GM19463 (cell line): ENCODE data around the gene SMC5.
"Not testable (repeated sequence)": the region's sequence is repeated elsewhere in the genome, so short reads cannot be mapped to it uniquely, and the experiment has no call there.

Experiments used
- ATAC-seq: cut with Tn5 transposase; IDR thresholded peaks from one replicate; pipeline ENCODE4 v1.9.1; 2021; ENCODE audit warnings: mild to moderate bottlenecking, moderate library complexity; ENCODE audit not compliant: unreplicated experiment

The SMC5 gene

DNA sequence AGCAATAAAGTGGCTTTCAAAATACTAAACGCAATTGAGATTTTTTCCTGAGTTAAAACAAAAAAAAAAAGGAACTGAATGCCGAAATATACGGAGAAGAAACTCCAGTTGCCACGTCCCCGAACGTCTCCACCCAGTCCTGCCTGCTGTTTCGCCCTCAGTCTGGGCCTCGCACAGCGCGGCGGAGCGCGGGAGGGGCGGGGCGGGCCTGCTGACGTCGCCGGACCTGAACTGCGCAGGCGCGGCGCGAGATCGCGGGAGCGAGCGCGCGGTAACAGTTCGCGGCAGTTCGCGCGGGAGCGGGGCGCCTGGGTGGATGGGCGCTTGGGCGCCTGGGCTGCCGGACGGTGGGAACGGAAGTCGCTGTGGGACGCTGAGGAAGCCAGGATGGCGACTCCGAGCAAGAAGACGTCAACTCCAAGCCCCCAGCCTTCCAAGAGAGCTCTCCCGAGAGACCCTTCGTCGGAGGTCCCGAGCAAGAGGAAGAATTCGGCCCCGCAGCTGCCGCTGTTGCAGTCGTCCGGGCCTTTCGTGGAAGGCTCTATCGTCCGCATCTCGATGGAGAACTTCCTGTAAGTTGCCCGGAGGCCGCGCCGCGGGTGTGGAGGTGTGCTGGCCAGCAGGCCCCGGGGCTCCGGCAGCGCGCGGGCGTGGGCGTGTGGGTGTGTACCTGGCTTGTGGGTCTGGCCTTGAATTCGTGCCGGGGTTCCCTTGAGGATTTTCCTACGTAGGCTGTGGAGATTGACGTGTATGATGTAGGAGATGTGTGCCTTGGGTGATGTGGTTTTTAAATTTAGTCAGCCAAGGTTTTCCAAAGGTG, at the start of gene SMC5:
TSS of gene SMC5 (plus strand) at position 287 of the 820 bp plus-strand sequence. CDS start at position 388, 101 bp downstream.
- ATAC-seq = peak; percentile 72

DNA sequence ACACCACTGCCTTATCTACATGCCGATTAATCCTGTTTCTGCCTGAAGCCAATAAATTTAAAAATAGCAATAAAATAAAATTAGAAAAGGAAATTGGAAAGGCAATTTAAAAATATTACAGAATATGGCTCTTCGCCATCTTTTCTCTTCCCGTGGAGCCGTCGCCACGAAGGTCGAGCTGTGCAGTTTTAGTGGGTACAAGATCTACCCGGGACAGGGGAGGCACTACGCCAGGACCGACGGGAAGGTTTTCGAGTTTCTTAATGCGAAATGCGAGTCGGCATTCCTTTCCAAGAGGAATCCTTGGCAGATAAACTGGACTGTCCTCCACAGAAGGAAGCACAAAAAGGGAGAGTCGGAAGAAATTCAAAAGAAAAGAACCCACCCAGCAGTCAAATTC, 41.7 kb upstream of the SMC5 start:
- ATAC-seq = no peak

DNA sequence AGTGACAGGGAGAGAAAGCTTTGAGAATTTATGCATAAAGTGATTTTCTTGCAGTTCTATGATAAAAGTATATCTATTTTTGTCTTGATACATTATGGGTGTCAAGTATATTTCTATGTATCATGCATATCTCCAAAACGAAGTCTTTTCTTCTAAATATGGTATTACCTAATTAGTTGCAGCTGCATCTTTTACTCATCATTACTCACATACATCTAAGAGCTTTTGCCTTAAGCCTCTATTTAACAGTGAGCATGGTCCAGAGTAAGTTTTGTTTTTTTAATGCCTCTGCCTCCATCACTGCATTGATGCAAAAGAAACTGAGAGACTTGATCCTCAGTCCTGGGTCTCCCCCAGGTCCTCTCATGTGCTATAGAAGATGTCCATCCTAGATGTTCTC, 40.0 kb upstream of the SMC5 start:
- ATAC-seq = no peak

- no peak for ATAC-seq
Measured at GRCh38 chr9:70220216-70220615, 38.6 kb upstream of the SMC5 start.

DNA sequence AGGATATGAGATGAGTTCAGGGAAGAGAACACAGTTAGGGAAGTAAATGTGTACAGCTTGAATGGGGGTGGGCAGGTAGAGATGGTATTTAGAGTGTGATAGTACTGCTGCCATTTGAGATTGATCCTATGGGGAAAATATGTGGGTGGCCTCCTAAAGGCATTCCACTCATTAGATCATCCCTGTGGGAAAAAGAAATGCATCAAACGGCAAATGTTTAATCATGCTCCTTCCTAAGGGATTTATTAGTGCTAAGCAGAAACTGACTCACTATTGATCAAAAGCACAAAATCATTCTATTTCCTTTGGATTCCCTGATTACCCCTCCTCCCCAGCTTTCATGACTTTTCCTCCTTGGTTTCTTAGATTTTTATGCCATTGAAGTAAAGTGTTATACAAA, 36.4 kb upstream of the SMC5 start:
- no peak for ATAC-seq

- ATAC-seq = no peak
Measured at GRCh38 chr9:70228118-70228517, 30.7 kb upstream of the SMC5 start.

- ATAC-seq = no peak
Measured at GRCh38 chr9:70228611-70229010, 30.2 kb upstream of the SMC5 start.

- ATAC-seq = no peak
Measured at GRCh38 chr9:70229026-70229425, 29.8 kb upstream of the SMC5 start.

DNA sequence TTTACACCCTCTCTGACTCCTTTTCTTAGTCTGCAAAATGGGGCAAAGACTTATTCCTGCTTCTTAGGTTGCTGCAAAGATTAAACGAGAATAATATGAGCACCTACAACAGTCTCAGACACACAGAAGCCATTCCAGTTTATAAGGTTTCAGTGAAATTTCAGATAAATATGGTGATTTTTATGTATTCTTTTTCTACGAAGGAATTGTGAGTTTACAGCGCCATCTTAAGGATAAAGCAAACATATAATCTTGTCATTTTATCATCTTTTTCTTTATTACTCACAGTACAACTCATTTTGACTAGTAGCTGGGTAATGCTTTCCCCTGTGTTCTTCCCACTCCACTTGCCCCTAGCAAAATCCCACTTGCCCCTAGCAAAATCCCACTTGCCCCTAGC, 29.2 kb upstream of the SMC5 start:
- ATAC-seq = no peak

- ATAC-seq = no peak
Measured at GRCh38 chr9:70232476-70232875, 26.3 kb upstream of the SMC5 start.

- ATAC-seq = not testable (repeated sequence)
Measured at GRCh38 chr9:70234208-70234607, 24.6 kb upstream of the SMC5 start.

GRCh38 chr9:70245952-70246351, 12.8 kb upstream of the SMC5 start:
- not testable (repeated sequence) for ATAC-seq

GRCh38 chr9:70250221-70250620, 8.6 kb upstream of the SMC5 start:
- ATAC-seq = no peak

- no peak for ATAC-seq
Measured at GRCh38 chr9:70255486-70255885, 3.3 kb upstream of the SMC5 start.

- no peak for ATAC-seq
Measured at GRCh38 chr9:70256123-70256551, 2.6 kb upstream of the SMC5 start.

- no peak for ATAC-seq
Measured at GRCh38 chr9:70257502-70257901, 1.3 kb upstream of the SMC5 start.

DNA sequence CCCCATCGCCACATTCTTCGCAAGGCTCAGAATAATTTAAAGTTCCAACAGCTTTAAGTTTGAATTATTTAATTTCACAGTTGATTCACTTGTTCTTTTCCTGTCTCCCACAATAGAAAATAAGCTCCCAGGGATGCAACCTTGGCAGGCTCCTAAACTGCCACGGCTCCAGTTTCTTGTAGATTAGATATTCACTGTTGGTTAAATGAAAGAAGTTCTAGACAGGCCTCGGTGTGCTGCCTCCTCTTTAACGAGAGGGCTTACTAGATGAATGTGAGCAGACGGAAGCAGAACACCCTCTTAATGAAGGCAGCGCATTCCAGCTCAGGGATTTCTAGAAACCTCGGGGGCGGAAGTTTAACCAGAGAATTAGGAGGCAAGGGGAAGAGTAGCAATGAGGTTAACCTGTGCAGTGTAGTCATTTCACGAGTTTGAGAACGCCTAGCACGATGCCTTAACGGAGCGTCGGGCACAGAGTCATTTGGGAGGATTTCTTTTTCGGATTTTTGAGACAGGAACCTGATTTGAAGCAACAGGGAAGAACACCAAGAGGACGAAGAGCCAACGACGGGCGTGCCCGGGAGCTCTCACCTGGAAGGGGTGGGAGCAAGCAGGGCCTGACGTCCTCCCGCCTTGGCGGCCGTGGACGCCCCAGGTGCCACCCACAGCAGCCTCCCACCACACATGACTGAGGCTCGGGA, 637 bp upstream of the SMC5 start:
- ATAC-seq = peak; percentile 33

DNA sequence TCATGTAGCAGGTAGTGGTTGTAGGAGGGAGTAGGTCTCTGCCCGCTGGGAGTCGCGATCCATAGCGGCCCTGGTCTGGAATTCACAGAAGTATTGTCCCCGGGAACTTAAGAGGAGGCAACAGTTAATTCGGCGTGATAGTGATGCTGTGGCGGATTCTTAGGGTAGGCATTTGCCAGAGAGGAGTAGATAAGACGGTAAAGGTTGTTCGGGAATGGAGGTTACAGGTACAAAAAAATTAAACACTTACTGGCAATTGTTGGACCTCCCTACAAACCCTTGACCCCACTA, 679 bp downstream of the SMC5 start:
- no peak for ATAC-seq

GRCh38 chr9:70260007-70260443, 1.2 kb downstream of the SMC5 start:
- no peak for ATAC-seq

DNA sequence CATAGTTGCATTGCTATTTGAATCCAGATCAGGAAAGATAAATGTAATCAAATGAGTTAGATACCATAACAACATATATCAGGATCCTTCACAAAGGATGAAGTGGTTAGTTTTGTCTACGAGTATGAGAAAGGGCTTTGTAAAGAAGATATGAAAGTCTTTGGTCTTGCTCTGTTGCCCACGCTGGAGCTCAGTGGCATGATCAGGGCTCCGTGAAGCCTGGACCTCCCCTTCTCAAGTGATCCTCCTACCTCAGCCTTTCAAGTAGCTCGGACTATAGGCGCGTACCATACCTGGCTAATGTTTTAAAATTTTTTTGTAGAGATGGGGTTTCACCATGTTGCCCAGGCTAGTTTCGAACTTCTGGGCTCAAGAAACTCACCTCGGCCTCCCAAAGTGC, 1.8 kb downstream of the SMC5 start:
- peak; percentile 24 for ATAC-seq

GRCh38 chr9:70261131-70261870, 2.5 kb downstream of the SMC5 start:
- no peak for ATAC-seq

- ATAC-seq = no peak
Measured at GRCh38 chr9:70262366-70262765, 3.6 kb downstream of the SMC5 start.
